Activated naive CD4-positive, alpha-beta T cell (primary cell): ENCODE data around the gene GNAT2.

ENCODE experiments used
- DNase-seq, 4 experiments: peaks; one replicate each; lab custom pipeline; 2025; lab: John Stamatoyannopoulos, UW

GNAT2 gene

GRCh38 chr1:109609881-109610280, 9.5 kb downstream of the GNAT2 start:
- no peak for DNase-seq

GRCh38 chr1:109605381-109605780, 14.0 kb downstream of the GNAT2 start:
- DNase-seq = no peak

GRCh38 chr1:109603229-109603628, 16.2 kb downstream of the GNAT2 start:
- DNase-seq = no peak

- no peak for DNase-seq
These were observed 20.8 kb downstream of the GNAT2 start for GRCh38 chr1:109598655-109599054.

- DNase-seq = no peak
These were observed 21.3 kb downstream of the GNAT2 start for GRCh38 chr1:109598156-109598555.

- no peak for DNase-seq
These were observed 23.9 kb downstream of the GNAT2 start for GRCh38 chr1:109595531-109595930.

- no peak for DNase-seq
These were observed 26.5 kb downstream of the GNAT2 start for GRCh38 chr1:109592916-109593315.

- no peak for DNase-seq
These were observed 29.7 kb downstream of the GNAT2 start for GRCh38 chr1:109589679-109590078.

GRCh38 chr1:109589177-109589576, 30.2 kb downstream of the GNAT2 start:
- no peak for DNase-seq

GRCh38 chr1:109586055-109586454, 33.4 kb downstream of the GNAT2 start:
- DNase-seq = no peak

GRCh38 chr1:109584766-109585165, 34.6 kb downstream of the GNAT2 start:
- no peak for DNase-seq

- DNase-seq = no peak
These were observed 37.4 kb downstream of the GNAT2 start for GRCh38 chr1:109582021-109582420.

GRCh38 chr1:109579491-109579890, 39.9 kb downstream of the GNAT2 start:
- DNase-seq = no peak

- DNase-seq = no peak
These were observed 40.4 kb downstream of the GNAT2 start for GRCh38 chr1:109578947-109579443.

- DNase-seq = no peak
These were observed 45.6 kb downstream of the GNAT2 start for GRCh38 chr1:109573785-109574184.

- no peak for DNase-seq
These were observed 49.0 kb downstream of the GNAT2 start for GRCh38 chr1:109570414-109570813.

- DNase-seq = no peak
These were observed 50.1 kb downstream of the GNAT2 start for GRCh38 chr1:109569323-109569722.

- DNase-seq = no peak
These were observed 51.3 kb downstream of the GNAT2 start for GRCh38 chr1:109567877-109568672.

GRCh38 chr1:109566982-109567381, 52.4 kb downstream of the GNAT2 start:
- DNase-seq = no peak

- DNase-seq = no peak
These were observed 54.2 kb downstream of the GNAT2 start for GRCh38 chr1:109565241-109565640.

- DNase-seq = no peak
These were observed 55.1 kb downstream of the GNAT2 start for GRCh38 chr1:109564194-109564878.

GRCh38 chr1:109559995-109560394, 59.4 kb downstream of the GNAT2 start:
- DNase-seq = no peak

GRCh38 chr1:109557520-109557919, 61.9 kb downstream of the GNAT2 start:
- DNase-seq = no peak
